Endometrial microvascular endothelial cells (primary cell): ENCODE data around the gene GPR157. TPM values are rescaled to one million over a fixed set of nuclear protein-coding genes. Genes with fewer than 3 reads are reported as not detected.
"Not testable (repeated sequence)": the region's sequence is repeated elsewhere in the genome, so short reads cannot be mapped to it uniquely, and the experiment has no call there.

Experiments used
- in situ Hi-C: cut with HindIII; loops from 2 replicates; pipeline ENCODE4 v1.10.0; 2017; ENCODE audit warnings: low sequenced_read_pairs, low pct_unique_long_range_greater_than_20kb; ENCODE audit errors: inconsistent ontology term
- total RNA-seq: library from RNA; depleted of rRNA; stranded (reverse); fragments of >200 nt; gene quantifications from one replicate; pipeline ENCODE4 v1.2.3, GENCODE V29; 2015; ENCODE audit errors: inconsistent ontology term

GPR157 gene
- total RNA-seq, 1 donor from 2014 or later, result 7.0 TPM

DNA sequence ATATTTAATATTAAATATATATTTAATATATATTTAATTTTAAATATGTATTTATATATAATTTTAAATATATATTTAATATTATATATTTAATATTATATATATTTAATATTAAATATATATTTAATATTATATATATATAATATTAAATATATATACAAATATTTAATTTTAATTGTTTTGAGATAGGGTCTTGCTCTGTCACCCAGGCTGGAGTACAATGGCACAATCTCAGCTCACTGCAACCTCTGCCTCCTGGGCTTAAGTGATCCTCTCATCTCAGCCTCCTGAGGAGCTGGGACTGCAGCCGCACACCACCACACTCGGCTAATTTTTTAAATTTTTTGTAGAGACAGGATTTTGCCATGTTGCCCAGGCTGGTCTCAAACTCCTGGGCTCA, 5.2 kb downstream of the GPR157 start:
- in situ Hi-C loops, result not testable (repeated sequence)

DNA sequence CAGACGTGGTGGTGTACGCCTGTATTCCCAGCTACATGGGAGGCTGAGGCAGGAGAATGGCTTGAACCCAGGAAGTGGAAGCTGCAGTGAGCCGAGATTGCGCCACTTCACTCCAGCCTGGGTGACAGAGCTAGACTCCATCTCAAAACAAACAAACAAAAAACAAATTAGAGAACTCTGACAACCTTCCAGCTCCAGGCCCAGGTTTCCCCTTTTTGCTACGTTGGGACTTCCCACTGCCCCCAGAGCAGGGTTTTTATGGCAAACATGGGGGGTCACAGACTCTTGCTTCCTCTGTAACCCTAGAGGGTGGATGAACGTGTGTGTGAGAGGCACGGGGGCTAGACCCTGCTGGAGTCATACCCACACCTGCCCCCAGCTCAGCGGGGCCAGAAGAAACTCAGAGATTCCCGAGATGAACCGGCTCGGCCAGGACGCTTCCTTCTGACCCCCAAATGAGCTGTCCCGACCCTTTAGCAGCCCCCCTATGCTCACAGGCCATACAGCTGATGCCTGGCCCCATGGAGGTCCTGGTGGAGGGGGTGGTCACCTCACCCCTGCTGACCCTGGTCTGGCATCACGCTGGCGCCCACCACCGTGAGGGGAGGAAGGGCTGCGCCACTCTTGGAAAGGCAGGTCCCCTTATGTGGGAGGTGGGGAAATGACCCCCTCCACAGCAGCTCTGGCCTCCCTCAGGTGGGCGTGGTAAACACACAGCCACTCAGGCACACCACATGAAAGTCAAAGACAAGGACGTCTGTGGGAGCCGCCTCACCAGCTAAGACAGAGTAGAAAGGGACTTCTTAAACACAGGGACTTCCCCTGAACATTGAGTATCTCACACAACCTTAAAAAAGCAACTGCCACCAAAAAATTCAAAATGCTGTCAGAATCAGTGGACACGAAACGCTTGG, 7.1 kb downstream of the GPR157 start:
- in situ Hi-C loops, result no loop called here

DNA sequence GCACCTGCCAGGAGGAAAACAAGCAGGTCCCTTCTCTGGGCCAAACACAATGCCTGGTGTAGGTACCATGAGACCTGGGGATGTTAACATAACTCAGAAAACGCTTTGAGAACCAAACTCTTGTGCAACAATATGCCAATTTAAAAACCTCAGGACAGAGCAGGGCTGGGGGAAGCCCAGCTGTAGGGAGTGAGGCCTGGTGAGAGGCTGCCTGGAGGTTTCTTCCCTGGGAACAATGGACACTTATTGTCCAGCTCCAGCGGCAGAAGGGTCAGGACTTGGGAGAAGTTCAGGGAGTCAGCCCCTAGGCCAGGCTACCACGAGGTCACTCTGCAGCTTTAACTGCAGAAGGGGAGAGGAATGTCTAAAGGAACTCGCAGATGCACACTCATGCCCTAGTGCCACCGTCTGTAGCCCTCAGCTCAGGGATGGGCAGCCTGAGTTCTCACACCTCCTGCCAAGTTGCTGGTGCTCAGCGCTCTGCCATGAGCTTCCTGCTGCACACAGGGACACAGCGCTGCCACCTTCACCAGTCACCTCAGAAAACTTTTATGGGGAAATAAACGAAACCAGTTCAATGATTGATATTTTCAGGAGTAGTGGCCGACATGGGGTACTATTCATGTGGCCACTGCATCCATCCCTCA, 8.5 kb downstream of the GPR157 start:
- in situ Hi-C loops, result no loop called here

DNA sequence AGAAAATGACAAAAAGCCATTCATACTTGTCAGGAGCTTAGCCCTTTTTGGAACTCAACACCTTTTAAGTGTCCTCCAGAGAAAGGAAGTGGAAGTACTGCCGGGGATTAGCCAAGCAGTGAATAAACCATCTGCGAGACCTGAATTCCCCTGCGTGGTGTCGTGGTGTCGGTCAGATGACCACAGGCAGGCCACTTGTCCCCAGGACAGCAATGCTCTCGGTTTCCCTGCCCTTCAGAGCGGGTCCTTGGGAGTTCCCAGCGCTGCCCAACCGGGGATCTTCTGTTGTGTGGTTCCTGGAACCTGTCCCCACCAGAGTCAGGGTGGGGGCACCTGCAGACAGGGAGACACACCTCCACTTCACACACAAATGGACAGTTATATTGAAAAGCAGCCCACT, 9.2 kb downstream of the GPR157 start:
- in situ Hi-C loops, result no loop called here

DNA sequence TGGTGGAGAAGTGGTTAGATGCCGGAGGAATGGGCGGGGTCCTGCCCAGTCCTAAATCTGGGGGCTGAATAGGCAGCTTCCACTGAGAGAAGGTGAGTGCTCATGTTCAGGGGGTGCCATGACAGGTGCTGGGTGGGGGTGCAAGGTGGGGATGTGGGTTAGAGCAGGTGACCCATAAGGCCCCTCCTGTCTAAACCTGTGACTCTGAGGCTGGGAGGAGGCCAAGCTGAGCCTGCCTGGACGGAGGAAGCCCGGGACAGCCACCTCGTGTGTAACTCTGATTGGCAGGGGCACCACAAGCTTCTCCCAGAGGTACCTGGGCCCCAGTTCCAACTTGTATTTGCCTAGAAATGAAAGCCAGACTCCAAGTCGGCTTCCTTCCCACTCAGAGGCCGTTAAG, 10.7 kb downstream of the GPR157 start:
- in situ Hi-C loops, result no loop called here

DNA sequence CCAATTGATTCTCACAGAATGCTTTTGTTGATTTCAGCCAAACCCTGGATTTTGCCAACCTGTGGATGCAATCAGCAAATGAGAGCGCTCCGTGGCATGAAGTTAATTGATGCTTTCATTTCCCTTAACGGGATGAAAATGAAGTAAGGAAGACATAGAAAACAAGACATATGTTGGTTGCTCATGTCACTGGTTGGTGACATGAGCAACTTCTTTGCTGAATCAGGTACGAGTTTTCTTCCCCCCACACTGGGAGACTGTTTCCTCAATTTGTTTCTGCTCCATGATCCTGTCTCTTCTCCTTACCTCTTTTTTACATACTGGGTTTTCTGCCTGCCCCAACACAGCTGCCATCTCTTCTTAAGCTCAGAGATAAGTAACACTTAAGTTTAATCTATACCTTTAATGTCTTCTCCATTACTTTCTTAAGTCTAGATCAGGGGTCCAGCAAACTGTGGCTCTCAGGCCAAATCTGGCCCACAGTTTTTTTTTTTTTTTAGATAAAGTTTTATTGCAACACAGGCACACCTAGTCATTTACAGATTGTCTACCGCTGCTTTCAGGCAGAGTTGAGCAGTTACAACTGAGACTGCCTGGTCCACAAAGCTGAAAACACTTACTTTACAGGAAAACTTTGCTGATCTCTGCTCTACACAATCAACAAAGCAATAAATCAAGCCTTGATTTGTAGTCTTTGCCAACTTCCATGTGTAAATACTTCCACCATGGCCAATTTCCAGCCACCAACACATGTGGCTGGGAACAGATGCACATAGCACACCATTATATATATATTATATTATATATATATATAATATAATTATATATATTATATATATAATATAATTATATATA, 13.3 kb downstream of the GPR157 start:
- in situ Hi-C loops, result no loop called here

DNA sequence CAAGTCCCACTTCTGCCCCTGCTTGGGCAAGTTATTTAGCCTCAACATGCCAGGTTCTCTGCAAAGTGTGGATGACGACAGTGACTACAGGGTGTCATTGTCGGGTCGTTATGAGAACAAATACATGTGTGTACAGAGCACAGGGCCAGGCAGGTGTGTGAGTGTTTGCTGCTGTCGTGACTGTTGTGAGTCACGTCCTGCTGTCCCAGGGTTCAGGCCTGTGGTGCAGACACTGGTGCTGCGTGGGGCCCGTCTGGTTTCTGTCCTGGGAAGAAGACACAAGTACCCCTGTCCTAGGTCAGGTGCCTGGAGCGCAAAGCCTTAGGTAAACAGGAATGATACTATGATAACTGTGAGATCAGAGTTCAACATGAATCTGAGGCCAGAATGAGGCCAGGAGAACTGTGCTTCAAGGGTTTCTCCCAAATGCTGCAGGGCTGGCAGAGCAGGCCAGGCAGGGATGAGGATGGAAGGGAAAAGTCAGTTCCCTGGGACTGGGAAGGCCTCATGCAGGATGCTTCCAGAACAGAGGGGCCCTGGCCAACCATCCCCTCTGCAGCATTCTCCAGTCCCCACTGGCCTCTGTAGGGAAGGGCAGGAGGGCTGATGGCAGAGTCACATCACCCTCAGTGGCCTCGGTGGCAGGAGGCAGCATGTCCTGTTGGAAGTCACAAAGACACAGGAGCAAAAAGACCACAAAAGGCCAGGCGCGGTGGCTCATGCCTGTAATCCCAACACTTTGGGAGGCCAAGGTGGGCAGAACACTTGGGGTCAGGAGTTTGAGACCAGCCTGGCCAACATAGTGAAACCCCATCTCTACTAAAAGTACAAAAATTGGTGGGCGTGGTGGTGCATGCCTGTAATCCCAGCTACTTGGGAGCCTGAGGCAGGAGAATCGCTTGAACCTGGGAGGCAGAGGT, 15.7 kb downstream of the GPR157 start:
- in situ Hi-C loops, result no loop called here

DNA sequence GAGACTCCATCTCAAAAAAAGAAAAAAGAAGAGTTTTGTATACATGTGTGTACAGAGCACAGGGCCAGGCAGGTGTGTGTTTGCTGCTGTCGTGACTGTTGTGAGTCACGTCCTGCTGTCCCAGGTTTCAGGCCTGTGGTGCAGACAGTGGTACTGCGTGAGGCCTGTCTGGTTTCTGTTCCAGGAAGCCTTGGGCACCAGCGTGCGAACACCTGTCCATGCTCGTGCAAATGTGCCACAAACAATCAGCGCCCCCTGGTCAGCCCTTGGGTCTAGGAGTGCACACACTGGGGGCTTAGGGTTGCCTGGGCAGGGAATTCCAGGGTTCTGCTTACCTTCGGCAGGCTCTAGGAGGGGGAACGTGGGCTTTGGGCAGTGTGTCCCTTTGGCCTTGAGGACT, 16.9 kb downstream of the GPR157 start:
- in situ Hi-C loops, result no loop called here

GRCh38 chr1:9111357-9111691, 17.6 kb downstream of the GPR157 start:
- in situ Hi-C loops, result no loop called here

DNA sequence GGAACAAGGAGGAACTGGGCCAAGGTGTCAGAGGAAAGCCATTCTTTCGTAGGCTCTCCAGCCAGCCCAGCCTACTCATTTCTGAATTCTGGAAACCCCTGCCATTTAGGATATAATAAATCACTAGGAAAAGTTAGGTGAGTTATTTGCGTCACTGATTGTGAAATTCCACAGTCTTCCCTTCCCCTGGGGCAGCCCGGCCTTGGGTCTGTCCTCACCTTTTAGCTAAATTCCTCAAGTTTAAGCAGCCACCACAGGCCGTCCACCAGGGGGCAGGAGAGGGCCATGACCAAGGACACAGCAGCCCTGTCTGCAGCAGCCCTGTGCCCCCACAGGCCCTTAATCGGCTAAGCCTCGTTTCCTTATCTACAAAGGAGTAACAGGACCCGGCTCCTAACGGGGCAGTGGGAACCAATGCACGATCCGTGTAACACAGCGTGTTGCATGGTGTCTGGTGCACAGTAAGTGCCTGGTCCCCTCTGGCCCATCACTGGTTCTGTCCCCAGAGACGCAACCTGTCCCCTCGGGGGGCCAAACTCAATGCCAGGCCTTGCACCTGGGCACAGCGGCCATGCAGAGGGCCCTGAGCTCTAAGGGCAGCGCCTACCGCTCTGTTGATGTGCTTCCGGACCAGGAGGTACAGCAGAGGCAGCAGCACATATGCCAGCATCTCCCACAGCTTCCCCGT, 18.1 kb downstream of the GPR157 start:
- in situ Hi-C loops, result no loop called here

GRCh38 chr1:9108056-9108665, 20.7 kb downstream of the GPR157 start:
- in situ Hi-C loops, result no loop called here

DNA sequence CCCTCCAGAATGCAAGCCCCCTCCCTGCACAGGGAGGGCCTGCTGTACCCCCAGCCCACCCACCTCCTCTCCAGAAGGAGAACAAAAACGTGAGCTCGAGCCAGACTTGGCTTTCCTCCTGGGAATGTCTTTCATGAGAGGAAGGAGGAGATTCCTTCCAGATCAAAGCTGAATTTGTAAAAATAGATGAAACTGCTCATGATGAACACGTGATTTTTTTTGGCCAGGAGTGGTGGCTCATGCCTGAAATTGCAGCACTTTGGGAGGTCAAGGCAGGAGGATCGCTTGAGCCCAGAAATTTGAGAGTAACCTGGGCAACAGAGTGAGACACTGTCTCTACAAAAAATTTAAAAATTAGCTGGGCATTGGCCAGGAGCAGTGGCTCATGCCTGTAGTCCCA, 21.8 kb downstream of the GPR157 start:
- in situ Hi-C loops, result no loop called here

DNA sequence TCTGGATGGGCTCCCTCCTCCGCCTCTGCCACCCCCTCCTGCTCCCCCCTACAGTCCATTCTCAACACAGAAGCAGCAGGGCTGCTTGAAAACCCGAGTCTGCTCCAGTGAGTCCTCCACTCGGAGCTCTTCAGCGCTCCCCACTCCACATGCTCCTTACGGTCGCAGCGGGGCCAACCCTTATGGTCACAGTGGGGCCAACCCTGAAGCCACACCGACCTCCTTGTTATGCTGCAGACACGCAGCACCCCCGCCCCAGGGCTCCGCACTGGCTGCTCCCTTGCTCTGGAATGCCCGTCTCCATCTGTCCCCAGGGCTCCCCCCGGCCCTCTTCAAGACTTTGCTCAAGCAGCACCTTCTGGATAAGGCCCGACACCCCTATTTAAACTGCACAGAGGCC, 22.6 kb downstream of the GPR157 start:
- in situ Hi-C loops, result no loop called here

- in situ Hi-C loops, result no loop called here
These were observed 23.5 kb downstream of the GPR157 start for GRCh38 chr1:9105336-9105867.

DNA sequence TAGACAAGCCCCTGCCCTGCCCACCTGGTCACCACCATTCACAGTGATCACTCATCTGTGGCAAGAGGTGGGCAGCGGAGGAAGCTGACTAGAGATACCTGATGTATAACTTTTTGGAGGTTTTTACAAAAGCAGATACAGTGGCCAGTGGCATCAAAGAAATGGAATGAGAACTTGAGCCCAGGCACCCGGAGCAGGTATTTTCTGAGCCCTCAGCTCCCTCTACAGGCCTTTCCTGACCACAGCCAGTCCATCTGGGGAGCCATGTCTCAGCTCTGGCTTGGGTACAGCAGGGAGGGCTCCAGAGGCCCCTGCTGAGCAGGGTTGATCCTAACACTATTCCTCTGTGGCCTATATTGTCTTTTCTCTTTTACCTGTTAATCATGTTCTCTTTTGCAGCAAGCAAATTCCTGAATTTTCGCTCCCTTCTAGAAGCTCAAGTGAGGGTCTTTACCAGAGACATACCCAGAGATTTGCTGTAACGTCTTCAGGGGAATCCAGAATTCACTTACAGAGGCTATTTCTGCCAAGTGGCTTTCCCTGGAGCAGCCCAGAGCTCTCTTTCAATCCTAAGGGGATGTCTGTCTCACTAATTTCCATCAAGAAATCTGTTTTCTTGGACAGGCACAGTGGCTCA, 27.3 kb downstream of the GPR157 start:
- in situ Hi-C loops, result no loop called here

GRCh38 chr1:9100471-9101043, 28.3 kb downstream of the GPR157 start:
- in situ Hi-C loops, result no loop called here

DNA sequence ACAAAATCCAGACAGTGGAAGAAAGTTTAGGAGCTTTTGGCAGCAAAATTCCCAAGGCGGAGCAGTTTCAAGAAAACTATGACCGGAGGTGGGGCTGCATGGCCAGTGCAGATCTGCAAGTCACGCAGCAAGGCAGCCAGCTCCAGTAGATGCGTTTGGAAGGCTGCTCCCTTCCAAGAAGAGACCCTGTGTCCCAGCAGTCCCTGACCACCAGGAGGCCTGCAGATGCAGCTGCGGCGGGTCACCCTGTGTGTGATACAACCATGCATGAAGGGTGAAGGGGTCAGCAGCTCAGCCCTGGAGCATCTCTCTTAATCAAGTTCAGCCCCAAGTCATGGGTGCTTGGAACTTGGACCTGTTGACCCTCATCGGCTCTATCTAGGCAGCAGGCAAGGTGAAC, 29.3 kb downstream of the GPR157 start:
- in situ Hi-C loops, result no loop called here
